GM19455 (cell line): Measurements from ENCODE around the gene POU6F2.
"Not testable (repeated sequence)": the region's sequence is repeated elsewhere in the genome, so short reads cannot be mapped to it uniquely, and the experiment has no call there.

ENCODE experiments used
- ATAC-seq: cut with Tn5 transposase; IDR thresholded peaks from one replicate; pipeline ENCODE4 v1.9.1; 2021; ENCODE audit not compliant: unreplicated experiment

Gene POU6F2

DNA sequence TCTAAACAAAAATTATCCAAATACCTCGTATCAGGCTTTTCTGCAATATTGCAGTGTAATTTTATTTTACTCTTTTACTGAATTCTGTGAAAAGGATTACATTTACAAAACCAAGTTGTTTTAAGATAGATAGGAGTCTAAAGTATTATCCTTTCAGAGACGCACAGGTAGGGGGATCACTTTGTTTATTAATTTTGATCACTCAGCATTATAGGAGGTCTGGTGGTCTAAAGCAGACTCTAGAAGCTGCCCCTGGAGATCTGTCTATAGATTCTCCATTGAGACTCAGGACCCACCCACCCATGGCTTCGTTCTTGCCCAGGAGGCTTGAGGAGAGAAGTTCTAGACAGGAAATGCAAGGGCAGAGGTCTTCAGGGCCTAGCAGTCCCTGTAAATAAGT lies 365.1 kb downstream of the POU6F2 start:
- no peak for ATAC-seq

DNA sequence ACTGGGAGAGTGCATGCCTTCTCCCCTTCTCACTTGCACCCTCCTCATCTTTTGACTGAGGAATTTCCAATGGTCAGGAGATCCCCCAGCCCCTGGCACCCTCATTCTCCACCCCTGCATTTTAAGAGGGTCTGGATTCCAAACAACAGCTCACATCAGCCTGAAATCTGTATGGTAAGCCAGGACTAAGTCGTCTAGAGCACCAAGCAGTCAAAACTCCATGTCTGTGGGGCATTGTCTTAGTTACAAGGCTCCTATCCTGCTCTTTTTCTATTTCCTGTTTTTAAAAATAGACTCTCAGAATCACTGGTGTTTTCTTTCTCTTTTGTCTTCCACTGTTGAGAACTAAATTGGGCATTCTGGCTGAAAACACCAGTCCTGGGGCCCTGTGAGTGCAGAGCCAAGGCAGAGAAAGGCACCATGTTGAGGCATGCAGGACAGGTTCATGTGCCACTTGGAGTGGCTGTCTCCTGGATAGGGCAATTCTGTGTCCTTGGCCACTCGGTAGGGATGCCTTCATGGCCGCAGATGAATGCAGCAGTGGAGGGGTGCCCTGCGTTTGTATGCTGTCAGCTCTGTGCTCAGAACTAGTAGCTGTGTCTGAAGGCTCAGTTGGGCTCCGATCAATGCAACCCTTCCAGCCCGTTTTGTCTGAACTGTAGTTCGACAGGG lies 371.9 kb downstream of the POU6F2 start:
- ATAC-seq: no peak

DNA sequence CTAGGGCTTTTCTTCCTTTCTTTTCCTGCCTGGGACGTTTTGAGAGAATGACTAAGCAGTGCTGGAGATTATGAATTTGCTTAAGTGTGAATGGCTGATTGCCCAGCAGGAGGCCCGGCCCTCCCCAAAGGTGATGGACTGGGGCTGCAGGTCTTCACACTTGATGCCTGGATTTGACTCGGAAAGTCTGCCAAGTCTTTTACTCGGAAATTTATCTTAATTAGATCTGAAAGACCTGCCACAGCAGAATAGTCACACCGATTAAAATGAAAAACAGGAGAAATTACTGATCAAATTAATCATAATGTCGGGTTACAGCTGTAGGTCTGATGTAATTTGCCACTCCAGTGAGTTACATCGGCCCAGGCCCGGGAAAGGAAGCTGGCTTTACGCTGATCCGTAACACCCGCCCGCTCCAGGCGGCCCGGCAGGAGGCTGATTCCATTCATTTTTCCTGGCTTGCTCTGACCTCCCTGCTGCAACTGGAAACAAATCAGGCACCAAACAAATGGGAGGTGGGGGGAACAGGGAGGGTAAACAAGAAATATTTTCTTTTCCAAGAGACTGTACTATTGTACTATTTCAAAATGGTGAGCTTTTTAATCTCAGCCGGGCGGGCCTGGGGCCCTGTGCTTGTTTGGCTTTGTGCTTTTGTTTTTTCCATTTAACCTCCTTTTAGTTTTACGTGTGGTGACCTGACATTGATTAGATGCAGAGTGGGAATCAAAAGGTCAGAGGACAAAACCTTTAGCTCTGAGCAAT lies 376.1 kb downstream of the POU6F2 start:
- ATAC-seq: no peak

DNA sequence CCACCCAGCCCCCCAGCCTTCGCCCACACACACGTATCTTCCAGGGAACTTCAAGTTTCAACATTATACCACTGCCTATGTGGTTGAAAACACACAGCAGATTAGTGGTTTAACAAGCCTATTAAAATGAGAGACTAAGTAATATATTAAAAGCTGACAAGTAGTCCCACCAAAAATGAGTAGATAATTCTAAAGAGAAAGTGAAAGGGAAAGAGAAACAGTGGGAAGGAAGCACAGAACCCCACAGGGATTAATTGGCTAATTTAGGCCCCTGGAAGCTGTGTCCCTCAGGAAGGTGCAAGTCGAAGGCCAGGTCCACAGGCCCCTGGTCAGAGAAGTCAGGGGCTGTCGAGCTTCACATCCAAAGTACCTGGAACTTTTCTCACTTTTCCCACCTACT lies 378.0 kb downstream of the POU6F2 start:
- no peak for ATAC-seq

DNA sequence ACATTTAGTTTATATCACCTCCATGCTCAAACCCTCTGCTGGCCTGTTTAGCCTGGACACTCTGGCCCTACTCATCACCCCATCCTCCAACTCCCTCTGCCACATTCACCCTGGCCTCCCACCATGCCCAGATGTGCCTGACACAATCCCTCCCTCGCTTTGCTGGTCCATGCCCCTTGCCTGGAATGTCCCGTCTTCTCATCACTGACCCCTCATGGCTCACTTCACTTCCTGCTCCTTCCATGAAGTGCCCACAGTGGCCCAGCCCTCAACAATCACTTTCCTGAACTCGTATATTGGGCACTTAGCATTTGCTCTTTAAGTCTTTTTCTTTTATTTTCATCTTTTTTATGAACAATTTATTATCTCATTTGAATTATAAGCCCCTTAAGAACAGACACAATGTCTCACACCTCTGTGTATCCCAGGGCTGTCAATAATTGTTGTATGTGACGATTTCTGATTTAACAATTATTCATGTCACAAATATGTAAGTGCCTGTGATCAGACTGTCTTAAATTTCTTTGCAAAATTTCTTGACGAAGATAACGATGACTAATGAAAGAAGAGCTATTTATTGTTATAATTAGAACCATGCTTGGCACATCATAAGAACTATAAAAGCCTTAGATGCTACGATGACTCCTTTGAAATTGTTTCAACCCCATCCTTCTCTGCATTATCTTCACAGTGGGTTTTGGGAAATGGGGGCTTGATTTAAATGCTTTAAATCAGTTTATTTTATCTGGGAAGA lies 378.6 kb downstream of the POU6F2 start:
- ATAC-seq: no peak

DNA sequence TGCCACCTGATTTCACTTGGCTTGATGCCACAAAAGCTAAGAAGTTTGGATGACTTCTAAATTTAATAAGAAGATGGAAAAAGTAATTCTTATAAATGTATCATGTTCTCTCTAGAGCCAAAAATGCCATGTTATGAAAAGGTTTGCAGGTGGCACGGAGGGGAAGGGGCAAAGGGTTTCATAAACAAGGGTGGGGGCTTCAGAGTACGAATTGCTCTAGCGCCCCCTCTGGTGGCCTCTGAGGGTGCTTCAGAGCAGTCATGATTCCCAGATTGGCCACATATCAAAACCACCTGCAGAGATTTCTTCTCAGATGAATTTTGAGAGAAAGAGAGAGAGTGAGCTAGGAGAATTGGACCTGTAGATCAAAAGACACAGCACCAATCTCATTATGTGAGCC lies 379.9 kb downstream of the POU6F2 start:
- no peak for ATAC-seq

DNA sequence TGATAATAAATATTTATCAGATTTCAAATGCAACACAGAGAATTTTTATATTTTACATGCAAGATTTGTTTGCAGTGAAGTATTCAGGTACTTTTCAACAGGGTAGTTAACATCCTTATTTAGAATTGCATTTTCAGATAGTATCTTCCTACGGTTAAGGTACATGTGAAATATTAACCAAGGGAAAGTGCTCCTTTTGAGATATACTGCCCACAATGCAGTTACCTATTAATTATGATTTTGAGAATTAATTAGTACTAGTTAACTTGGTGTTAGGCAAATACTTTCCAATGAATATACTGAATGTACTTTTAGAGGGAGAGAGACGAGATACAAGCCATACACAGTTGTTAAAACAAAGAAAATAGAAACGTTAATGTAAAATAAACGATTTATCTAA lies 382.3 kb downstream of the POU6F2 start:
- ATAC-seq: no peak

DNA sequence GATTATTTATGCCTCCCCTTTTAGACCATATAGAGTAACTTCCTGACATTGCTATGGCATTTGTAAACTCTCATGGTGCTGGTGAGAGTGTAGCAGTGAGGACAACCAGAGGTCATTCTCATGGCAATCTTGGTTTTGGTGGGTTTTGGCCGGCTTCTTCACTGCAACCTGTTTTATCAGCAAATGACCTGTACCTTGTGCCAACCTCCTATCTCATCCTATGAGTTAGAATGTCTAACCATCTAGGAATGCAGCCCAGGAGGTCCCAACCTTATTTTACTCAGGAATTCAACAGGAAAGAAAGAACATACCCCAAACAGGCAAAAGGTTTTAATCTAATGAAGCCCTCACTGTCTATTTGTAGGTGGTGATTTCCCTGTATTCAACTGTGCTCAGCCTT lies 383.1 kb downstream of the POU6F2 start:
- no peak for ATAC-seq

DNA sequence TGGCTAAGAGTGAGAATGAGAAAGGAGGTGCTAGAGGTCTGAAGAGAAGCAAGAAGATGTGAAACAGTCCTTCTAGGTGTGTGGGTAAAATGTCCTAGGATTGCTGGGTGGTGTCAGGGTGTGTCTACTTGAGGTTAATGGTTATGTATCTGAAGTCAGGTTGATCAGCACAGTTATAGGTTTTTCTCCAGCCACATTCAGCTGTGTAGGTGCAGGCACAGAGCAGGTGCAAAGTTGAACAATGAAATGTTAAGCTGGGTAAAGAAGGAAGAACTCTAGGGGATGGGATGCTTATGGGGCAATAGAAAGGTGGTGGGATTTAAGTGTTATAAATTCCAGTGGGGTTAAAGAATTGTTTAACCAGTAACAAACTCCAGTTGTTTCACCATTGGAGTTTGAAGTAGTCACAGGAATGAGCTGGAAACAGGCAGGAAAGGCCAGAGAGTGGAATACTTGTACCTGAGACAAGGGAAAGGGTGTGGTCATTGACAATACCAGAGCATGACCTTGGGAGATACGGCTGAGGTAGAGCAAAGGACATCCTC lies 388.1 kb downstream of the POU6F2 start:
- ATAC-seq: no peak

DNA sequence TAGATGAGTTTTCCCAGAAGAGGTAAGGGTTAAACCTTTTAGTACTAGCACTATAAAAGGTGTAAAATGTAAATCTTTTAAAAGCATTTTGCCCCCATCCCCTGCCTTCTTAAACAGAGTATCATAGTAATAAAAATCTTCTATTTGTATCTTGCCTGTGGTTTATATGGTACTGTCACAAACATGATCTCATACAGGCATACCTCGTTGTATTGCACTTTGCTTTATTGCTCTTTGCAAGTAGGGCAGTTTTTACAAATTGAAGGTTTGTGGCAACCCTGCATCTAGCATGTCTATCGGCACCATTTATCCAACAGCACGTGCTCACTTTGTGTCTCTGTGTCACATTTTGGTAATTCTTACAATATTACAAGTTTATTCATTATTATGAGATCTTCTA lies 389.7 kb downstream of the POU6F2 start:
- ATAC-seq: no peak

DNA sequence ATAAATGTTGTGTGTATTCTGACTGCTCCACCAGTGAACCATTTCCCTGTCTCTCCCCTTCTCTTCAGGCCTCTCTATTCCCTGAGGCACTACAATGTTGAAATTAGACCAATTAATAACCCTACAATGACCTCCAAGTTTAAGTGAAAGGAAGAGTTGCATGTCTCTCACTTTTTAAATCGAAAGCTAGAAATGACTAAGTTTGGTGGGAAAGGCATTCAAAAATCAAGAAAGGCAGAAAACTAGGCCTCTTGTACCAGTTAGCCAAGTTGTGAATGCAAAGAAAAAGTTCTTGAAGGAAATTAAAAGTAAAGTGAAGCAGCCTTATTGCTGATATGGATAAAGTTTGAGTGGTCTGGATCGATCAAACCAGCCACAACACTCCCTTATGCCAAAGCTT lies 390.2 kb downstream of the POU6F2 start:
- ATAC-seq: no peak

DNA sequence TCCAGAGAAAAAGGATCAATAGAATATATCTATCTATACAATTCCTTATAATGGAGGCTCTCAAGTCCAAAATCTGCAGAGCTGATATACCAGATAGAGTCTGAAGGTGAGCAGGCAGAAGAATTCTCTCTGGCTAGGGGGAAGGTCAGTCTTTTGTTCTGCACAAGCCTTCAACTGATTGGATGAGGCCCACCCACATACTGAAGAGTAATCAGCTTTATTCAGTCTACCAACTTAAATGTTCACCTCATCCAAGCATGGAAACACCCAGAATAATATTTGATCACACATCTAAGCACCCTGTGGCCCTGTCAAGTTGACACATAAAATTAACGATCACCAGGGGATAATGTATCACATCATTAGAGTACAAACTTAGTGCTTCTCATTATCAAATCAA lies 394.7 kb downstream of the POU6F2 start:
- ATAC-seq: no peak

DNA sequence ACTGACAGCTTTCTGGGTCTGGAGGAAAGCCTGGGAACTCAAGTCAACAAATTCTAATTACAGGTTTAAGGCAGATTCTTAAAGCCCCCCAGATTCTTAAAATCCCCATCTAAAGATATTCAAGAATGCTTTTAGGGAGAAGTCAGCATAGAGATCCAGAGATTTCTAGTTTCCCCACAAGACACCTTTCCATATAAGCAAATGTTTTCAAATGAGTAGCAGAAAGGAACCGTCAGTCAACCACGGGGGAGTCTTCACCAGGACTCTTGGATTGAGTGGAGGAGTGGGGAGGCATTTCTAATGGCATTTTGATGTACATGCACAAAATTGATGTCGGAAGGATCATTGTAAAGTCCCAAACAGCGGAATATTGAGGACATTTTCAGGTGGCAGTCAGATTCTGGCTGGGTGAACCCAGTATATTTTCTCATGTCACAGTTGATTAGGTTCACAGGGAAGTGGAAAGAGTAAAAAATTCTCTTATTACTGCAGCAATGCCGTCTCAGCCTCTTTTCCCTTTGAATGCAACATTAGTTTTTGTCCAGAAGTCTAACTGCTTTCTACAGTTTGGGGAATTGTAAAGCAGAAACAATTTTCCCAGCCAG lies 396.8 kb downstream of the POU6F2 start:
- no peak for ATAC-seq

DNA sequence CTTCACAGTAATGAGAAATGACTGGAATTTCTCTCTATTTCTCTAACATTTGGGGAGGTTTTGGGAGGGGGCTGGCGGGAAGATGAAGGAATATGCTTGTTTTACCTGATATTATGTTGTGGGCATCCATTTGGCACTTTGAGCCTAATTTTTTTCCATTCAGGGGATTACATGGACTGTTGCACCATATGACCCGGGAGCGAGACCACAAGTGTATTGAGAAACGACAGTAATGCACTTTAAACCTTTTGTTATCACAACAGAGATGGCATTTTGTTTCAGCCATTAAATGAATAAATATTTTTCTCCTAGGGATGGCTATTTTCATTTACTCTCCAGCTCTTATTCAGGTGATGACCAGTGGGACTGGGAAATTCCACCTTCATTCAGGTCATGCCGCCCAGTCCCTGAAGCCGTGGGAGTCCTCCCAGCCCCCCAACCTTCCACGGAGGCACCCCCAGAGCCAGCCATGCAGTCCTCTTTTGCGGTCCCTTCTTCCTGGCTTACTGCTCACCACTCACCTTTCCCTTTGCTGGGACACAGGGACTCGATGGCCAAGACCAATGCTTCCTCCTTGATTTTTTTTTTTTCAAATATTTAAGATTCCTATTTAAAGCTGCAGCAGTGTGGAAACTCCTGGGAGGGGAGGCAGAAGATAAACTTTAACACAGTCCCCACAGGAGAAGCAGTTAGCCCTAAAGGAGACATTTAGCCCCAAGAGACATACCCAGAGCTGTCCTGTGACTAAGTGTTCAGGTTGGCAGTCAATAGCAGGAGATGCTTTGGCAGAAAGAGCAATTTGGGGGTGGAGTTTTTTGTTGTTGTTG lies 397.6 kb downstream of the POU6F2 start:
- no peak for ATAC-seq

DNA sequence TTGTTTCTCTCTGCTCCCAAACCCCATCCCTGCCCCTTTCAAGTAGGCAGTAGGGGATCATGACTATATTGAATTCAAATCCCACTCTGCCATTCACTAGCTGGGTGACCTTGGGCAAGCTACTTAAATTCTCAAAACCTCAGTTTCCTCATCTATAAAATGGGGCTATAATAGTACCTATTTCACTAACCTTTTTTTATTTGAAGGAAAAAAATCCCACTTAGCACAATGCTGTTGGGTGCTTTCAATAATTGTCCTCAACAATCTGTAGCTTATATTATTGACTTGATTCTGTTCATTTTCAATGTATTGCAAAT lies 398.1 kb downstream of the POU6F2 start:
- no peak for ATAC-seq

DNA sequence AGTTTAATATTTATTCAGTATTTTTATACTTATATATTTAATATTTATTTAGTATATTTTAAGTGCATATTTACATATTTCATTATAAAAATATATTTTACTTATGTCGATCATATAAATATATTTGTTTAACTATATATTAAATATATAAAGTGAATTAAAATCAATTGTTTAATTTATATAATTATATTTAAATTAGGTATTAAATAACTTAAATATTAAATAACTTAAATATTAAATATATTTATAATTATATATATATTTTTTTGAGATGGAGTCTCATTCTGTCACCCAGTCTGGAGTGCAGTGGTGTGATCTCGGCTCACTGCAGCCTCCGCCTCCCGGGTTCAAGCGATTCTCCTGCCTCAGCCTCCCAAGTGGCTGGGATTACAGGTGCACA lies 399.2 kb downstream of the POU6F2 start:
- ATAC-seq: not testable (repeated sequence)

DNA sequence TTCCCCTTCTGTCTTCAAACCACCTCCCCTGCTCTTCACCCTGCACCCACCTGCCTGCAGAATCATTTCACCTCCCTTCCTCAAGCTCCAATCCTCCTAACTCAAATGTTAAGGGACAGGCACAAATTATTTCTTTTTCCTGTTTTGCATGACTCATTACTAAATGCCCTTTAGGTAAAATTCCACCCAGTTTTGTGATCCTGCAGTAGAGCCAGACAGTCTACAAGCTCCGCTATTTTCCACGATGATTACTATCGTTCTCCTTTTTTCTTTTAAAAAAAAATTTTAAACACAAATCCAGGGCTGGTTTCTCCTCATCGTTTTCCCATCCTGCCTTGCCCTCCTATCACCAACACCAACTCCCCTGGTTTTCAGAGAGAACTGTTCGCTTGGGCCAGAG lies 401.7 kb downstream of the POU6F2 start:
- no peak for ATAC-seq

DNA sequence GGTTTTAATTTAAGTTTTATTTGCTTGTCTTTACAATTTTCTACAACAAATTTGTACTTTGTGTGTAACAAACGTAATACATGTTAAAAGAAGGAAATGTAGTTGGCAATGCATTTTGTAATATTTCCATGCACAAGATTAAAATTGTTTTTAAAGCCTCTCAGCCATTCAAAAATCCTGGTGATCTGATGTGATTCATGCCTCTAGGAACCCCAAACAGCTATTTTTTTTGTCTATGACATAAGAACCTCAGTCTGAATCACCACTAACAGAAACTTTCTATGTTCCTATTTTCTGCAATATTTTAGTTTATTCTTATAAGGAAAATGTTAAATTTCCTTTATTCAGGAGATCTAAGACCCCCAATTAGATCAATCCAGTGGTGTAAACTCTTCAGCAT lies 405.4 kb downstream of the POU6F2 start:
- ATAC-seq: no peak

DNA sequence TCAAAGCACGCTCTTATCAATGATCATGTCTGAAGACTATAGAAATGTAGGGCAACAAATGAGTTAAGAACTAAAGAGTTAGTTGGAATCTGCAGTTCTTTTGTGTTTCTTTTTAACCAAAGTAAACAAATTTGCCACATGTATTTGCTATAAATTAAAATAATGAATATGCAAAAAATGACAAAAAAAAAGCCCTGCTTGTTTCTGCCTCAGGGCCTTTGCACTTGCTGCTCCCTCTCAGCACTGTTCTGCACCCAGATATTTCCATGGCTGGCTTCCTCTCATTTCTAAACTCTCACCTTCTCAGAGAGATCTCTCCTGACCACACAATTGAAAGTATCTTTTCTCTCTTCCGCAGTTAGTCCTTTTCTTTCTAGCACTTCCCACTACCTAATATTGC lies 406.7 kb downstream of the POU6F2 start:
- no peak for ATAC-seq

DNA sequence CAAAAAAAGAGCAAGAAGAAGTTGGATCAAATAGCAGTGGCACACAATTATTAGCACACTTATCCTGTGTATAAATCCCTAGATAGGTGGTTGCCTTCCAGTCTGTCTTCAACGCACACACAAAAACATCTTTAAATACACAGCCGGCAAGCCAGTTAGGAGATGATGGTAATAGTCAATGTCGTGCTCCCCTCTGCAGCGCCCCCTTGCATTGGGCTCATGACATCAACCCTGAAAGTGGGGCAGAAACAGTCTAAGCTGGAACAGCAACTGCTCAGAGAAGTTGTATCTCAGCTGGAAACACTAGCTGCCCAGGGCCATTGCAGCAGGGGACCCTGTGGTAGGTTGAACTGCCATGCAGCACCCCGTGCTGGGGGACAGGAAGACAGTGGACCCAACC lies 409.0 kb downstream of the POU6F2 start:
- ATAC-seq: no peak

DNA sequence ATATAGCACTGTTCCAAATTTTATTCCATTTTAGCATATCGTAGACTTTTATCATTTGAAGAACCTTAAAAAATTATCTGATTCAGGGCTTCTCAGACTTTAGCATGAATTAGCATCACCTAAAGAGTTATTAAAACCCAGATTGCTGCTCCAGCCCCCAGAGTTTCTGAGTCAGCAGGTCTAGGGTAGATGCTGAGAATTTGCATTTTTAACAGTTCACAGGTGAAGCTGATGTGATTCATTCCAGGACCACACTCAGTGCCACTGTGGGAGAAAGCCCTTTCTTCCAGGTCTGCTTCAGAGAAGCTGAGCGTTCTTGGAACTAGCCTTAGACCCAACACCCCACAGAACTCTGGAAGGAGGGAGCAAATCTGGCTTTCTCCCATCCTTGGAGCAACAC lies 414.4 kb downstream of the POU6F2 start:
- ATAC-seq: no peak
